M059J (cell line): Measurements from ENCODE around the gene TCF7. TPM values are rescaled to one million over a fixed set of nuclear protein-coding genes. Genes with fewer than 3 reads are reported as not detected.

Experiments used
- DNase-seq: peaks from one replicate; pipeline ENCODE4 v3.0.0-alpha.2; 2012; ENCODE audit warnings: low read depth
- total RNA-seq: library from RNA; depleted of rRNA; stranded (reverse); fragments of >200 nt; shearing (Covaris generic); gene quantifications from 2 replicates; pipeline ENCODE4 v1.2.3, GENCODE V29; 2014

Gene TCF7
- total RNA-seq, 1 experiment from 2014 or later = 7.4 TPM

DNA sequence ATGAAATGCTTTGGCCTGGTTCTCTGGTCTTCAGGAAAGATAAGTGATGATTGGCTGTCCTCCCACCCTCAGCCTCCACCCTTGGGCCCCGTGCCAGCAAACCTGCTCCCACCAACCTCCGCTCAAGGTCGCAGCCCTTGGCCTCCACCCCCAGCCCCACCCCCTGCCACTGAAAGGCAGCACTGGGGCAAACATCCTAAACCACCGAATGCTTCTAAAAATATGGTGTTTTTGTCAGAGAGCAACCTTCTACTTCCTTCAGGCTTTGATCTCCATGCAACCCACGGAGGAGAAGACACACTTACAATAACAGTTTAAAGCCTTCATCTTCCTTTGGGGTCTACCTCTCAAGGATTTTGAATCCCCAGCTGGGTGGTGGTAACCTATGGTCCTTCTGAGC lies 24.0 kb upstream of the TCF7 start:
- DNase-seq = no peak

DNA sequence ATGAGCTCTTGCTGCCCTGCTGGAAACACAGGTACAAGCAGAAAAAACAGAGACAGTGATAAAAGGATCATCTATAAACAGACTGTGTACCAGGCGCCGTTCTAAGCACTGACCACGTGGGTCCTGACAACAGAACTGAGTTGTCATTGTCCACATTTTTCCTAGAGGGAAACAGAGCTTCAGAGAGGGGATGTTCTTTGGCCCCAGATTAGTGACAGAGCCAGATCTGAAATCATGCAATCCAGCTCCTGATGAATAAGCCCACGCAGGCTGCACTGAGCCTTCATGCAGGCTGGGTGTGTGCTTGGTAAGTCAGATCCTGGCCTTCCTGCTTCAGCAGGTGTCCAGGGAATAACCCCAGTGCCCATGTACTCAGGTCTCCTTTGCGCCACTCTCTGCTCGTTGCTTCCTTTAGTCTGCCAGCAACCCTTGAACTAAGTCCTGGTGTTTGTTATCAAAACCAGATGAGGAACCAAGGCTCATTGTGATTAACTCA lies 22.8 kb upstream of the TCF7 start:
- DNase-seq = no peak

DNA sequence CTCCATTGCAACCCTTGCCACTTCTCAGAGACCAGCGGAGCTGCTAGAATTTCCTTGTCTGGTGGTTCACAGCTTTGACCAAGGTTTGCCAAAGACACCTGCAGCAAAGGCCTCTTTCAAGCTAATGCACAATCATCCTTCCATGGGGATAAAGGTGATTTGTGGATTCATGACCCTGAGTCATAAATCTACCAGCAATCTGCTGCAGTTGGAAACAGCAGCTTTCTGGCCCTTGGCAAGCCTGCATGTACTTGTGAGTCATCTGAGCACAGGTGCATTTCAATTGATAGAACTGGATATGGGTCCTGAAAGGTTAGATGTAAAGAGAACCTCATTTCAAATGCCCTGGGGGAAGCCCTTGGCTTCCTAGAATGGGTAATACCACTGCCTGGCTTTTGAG lies 21.6 kb upstream of the TCF7 start:
- DNase-seq = peak; percentile 64

DNA sequence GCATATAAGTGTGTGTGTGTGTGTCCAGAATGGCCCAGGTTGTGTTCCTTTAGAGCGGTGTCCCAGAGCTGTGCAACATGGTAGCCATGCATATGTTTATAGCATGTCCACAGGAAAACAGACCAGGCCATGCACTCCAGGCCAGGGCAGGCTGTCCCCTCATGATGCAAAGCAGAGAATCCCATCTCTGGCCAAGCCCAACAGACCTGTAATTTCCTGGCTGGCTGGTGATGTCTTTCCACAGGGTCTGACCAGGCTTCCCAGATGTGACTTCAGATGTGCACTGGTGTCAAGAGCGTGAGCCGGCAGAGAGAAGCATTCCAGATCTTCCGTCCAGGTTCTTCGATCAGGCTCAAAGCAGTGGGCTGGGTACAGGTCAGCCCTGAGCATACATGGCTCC lies 21.1 kb upstream of the TCF7 start:
- DNase-seq = no peak

DNA sequence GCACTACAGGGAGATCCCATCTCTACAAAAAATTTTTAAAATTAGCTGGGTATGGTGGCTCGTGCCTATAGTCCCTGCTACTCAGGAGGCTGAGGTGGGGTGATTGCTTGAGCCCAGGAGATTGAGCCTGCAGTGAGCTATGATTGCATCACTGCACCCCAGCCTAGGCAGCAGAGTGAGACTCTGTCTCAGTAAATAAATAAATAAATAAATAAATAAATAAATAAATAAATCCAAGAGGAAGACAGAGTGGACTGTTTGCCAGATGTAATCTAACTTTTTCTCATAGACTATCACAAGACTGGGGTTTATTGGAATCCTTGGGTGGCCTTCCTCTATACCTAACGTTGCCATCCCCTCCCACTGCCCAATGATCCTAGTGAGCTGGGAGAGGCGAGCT lies 19.2 kb upstream of the TCF7 start:
- DNase-seq = no peak

DNA sequence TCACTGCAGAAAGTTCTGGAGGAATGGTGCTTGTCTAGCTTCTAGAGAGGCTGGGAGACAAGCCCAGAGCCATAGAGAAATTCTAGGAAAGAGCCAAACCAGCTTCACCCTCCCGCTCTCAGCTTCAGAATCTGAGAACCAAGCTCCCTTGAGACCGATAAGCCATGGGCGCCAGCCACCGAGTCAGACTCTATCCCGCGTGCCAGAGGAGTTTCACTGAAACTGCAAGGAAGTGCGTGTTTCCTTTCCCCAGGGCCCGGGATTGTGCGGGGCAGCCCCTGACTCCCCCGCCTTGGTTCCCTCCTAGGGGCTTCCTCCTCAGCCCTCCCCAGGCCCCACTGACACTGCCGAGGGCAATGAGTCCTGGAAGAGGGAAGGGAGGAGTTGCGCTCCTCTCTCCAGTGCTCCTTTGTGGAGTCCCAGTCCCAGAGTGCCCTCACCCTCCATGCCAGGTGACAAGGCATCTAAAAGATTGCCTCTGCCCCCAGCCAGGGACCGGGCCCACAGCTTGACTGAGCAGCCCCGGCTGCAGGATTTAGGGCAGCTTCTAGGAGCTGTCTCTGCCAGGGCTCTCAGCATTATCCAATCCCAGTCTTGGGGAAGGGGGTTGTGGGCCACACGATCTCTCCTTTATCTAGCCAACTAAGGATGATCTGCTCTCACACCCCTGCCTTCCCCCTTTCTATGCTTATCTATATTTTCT lies 18.4 kb upstream of the TCF7 start:
- DNase-seq = no peak

DNA sequence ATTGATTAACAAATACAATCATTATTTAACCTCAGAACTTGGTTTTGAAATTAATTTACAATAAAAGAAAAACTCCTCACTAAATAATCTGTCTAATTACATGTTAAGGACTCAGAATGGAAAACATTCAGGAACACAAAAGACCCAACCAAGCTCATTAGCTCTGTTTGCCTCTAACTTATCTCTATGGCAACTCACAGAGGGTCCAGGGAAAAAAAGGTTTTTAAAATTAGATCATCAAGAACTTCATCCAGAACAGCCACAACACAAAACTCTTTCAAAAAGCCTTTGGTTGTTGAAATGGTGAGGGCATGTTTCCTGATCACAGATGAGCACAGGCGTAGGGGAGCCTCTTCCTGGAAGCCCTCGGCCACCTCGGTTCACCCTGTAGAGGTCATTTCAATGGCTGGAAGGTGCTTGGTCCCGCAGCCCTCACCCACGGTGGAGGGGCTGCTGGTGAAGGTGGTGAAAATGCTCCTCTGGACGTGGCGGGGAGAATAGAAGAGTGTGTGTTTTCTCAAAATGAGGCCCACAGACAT lies 17.2 kb upstream of the TCF7 start:
- no peak for DNase-seq

DNA sequence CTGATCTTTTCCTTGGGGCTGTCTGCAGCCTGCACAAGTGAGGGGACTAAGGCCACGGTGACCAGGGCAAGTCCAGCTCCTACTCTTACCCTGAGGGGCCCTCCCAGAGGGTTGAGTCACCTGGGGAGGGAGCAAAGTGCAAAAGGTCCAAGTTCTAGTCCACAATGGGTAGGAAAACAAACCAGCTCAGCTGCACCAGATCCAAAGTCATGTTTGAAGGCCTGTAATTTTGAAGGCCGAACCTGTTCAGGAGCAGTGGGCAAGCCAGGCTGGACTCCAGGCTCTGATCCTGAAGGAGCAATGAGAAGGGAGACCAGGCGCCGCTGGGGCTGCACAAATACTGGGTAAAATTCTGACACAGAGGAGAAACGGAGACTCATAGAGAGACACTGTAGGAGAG lies 15.8 kb upstream of the TCF7 start:
- DNase-seq = no peak

DNA sequence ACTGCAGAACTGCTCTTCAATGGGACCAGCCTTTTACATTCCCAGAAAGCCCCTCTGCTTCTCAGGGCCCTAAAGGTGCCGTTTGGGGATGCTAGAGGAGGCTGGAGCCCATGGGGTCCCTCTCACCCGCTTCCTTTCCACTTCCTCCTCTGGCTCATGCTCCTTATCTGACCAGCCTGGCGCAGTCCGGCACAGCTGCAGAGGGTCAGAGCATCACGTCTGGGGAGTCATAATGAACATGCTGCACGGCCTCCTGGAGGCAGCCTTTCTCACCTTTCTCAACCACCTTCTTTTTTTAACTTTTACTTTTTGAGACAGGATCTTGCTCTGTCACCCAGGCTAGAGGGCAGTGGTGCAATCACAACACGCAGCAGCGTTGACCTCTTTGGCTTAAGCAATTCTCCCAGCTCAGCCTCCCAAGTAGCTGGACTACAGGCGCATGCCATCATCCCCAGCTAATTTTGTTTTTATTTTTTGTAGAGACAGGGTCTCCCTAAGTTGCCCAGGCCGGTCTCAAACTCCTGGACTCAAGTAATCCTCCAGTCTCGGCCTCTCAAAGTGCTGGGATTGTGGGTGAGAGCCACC lies 15.1 kb upstream of the TCF7 start:
- no peak for DNase-seq

DNA sequence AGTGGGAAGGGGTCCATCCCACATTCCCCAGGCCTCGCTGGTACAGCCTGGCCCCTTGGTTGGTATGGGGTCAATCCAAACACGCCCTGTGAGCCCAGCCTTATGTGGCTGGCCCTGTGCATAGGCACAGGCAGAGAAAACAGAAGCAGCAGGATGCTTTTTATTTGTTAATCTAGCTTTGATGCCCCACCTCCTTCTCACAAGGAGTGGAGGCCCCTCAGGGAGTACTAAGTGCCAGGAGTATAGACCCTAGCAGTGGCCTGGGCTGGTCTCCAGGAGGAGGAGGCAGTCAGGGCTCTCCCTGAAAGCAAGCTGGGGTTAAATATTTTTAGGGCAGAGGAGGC lies 14.6 kb upstream of the TCF7 start:
- no peak for DNase-seq

DNA sequence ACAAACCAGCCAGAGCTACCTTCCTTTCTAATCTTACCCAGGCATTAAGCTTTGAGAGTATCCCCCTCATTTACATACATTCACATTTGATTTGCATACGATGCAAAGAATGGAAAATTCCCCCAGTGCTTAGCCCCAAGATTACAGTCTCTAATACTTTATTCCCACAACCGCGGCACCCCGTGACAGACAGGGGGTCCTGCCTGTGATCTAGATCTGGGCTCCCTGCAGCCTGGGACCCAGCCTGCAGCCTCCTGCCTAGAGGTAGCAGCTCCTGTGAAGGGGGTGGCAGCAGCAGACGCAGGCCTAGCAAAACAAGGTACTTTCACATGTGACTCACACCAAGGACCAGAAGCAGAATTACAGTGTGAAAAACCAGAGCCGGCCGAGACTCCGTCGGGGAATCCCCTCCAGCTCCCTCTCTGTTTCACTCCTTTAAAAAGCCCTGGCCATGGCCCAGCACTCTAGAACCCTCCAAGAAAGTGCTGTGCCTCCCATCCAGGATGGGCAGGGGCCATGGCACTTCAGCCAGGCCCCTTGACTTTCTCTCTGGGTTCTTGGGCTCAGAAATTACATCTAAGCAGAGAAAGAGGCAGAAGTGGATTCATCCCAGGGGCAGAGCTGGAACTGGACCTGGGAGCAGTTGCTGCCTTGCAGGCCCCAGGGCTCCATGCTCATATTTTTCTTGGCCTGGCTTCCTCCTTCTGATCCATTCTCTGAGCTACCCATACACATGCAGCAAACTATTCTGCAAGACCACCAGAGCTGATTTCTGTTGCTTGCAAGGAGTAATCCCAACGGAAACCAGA lies 14.0 kb upstream of the TCF7 start:
- peak; percentile 76 for DNase-seq

DNA sequence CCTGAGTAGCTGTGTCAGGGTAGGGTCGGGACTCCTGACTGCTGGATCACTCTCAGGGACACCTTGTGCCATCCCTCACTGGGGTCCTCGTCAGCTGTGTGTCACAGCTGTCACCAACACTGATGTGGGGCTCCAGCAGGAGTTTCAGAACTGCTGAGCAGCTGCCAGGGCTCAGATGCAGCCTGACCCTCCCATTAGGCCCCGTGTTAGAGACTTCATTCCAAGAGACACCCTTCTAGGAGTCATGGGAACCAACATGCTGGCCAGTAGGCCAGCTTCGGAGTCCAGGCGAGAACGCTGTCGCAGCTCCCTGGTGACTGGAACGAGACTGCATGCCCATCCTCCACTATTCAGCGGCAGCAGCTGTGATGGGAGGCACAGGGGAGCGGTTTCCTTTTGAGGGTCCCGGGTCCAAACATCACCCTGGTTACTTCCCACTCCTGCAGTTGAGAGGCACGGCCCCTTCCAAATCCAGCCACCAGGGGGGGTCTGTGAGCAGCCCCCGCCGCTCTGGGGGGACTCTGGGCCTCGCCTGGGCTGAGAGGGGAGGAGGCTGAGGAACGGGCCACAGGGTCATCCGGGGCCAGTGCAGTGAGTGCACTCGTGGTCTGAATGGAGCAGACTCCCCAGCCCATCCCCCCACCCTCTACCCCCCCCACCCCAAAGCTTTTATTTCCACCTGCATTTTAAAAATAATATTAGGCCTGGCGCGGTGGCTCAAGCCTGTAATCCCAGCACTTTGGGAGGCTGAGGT lies 12.6 kb upstream of the TCF7 start:
- peak; percentile 28 for DNase-seq

DNA sequence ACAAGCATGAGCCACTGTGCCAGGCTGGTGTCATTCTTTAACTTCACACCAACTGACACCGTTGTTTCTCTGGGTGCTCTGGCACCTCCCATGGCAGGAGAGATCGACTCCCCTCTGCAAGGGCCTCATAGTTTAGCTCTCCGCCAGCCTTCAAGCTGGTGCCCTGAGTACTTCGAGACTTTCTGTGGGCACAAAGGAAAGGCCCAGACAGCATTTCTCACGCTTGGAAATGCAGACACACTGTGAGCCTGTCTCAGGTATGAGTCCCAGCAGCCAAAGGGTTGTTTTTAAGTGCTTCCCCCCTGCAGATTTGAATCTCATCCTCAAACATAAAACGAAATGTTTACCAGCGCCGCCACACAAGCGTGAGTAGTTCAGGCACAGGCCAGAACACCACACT lies 11.1 kb upstream of the TCF7 start:
- DNase-seq = no peak

DNA sequence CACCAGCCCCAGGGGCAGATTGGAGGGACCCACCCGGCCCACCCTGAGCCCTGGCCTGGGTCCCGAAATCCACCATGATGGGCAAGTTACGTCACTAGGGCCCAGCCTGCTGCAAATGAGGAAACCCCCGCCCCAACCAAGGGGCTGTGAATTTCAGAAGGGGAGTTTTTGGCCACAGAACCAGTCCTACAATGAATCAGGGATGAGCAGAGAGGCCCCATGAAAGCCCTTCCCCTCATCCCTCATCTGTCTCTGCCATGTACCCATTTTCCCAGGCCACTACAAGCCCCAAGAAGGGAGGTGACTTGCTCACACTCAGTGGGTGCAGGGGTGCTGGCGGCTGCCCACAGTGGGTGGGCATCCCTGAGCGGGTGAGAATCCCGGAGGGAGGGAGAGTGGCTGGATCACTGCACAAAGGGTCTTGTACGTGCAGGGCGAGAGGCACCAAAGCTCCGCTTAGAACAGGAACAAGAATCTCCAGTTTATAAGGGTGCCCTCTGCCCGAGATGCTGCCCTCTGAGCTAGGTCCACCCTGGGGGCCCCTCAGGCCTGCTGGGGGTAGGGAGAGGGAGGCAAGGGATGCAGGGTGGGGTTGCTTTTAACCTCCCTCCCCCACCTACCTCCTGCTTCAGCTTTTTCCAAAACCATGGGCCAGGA lies 10.4 kb upstream of the TCF7 start:
- no peak for DNase-seq

DNA sequence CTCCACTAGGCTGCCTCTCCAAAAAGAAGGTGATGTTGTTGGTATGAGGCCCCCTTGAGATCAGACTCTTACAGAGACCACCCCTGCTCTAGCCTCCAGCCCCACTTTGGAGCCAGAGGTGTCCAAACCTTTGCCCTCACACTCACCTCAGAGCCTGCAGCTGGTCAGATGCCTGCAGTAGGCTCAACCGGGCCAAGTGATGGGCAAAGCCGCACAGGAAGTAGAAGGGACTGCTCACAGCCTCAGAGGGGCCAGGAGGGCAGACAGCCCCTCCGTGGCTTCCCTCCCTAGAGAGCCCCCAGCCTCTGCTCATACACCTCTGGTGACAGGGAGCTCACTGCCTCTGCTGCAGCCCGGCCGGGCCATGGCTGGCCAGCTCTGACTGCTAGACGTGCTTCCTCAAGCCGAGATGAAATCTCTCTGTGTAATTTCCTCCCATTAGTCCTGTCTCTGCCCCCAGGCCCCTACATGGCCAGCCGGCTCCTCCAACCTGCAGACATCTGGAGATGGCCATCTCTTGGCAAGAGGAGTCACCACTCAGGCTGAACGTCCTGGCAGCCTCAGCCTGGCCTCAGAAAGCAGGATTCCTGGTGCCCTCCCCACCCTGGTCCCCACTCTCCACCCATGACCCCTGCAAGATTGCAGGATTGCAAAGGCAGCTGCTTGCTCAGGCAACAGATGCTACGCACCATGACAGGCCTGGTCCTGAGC lies 7.3 kb upstream of the TCF7 start:
- no peak for DNase-seq

DNA sequence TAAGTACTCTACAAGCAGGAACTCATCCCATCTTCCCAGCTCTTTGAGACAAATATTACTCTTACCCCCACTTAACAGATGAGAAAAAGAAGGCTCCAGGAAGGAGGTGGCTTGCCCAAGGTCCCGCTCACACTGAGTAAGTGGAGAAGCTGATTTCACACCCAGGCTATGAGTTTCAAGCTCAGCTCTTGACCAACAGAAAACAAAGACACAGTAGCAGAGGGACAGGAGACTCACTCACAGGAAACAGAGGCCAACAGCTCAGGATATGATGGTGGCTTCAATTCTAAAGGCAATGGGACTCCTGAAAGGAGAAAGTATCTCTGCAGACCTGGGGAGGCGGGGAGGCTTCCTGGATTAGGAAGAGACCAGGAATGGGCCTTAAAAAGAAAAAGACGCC lies 6.7 kb upstream of the TCF7 start:
- no peak for DNase-seq

DNA sequence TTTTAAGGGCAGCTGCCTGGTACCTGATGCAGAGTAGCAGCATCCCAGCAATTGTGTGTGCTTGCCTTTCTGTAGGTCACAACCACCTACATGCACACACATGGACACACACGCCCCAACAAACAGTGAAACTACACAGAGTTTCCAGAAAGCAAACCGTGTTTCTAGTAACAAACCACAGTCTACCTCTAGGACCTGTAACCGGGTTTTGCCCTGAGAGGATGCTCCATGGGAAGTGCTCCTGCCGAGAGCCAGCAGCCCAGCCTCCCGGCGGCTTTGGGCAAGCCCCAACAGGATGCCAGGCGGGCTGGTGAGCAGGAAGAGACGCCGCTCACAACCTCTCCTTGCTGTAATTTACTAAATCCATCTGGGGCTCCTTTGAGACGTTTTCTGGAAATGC lies 4.1 kb upstream of the TCF7 start:
- no peak for DNase-seq

DNA sequence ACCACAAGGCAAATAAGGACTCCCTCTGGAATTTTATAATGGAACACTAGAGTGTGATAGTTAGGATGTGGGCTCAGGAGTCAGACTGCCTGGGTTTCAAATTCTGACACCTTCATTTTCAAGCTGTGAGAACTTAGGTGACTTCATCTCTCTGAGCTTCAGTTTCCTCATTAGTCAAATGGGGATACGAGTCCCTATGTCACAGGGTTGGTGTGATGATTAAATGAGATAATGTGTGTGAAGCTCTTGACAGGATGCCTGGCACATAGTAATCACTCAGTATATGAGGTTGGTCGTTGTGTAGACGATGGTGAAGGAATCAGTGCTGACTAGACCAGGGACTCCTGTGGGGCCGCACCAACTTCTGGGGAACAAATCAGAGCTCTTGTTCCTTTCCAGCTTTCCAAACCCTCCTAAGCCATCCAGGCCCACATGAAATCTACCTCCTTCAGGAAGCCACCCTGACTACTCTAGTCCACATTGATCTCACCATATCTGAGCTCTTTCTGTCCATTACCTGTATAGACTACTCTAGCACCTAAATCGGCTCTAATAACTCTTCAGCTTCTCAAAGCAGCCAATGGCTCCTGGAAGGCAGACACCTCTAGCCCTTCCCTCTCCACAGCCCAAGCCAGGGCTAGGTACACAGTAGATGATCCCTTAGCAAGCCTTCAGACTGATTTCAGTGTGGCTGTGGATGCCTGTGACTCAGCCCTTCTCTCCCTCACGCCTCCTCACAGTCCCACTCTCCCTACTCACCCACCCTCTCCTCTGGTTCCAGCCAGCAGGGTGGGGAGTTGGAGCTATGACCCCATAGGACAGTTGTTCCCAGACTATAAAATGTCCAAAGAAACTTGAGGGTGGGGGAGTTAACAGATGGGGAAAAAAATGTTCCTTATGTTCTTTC lies 2.5 kb upstream of the TCF7 start:
- peak; percentile 44 for DNase-seq

DNA sequence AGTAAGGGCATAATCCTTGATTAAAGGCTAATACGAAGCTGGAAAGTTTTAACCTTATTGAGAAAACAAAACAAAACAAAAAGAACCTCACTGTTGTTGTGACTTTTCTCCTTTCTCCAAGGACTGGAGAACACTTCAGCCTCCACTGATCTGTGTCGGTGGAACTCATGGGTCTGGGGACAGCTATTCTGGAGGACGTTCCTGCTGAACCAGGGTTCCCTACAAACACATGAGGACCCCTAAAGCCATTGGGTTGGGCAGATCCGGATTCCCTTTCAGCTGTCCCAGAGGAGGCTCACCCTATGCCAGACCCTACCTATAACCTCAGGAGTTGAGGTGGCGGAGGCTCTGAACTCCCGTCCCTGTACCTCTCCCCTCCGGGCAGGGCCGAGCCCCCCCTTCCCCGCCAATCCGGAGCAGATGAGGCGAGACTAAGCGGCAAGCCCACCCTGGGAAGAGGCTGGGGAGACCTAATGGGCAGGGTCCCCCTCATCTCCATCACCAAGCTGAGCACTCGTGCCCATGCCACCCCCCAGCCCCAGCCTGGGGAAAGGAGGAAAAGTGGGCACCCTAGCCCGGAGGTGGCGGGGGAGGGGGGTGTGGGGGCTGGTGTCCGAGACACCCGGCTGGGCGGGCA lies 1.6 kb upstream of the TCF7 start:
- DNase-seq = no peak
